Activated gamma-delta T cell treated with Interleukin-2 at 50 U/mL for 16 hours (primary cell): ENCODE data around the gene CALHM1.
"Not testable (repeated sequence)": the region's sequence is repeated elsewhere in the genome, so short reads cannot be mapped to it uniquely, and the experiment has no call there.

Experiments used
- DNase-seq: peaks from one replicate; pipeline ENCODE4 v3.0.0-alpha.2; 2020

Gene CALHM1

GRCh38 chr10:103458720-103459119, at the start of gene CALHM1:
Gene CALHM1, minus strand, starts transcription at chr10:103458900. Its CDS starts 149 bp downstream, at chr10:103458751.
- DNase-seq: no peak

GRCh38 chr10:103507235-103508191, 48.8 kb upstream of the CALHM1 start:
- no peak for DNase-seq

- DNase-seq: no peak
Observed at GRCh38 chr10:103506061-103506460, 47.4 kb upstream of the CALHM1 start.

GRCh38 chr10:103504181-103504783, 45.6 kb upstream of the CALHM1 start:
- peak; percentile 30 for DNase-seq

GRCh38 chr10:103503777-103504176, 45.1 kb upstream of the CALHM1 start:
- not testable (repeated sequence) for DNase-seq

- DNase-seq: no peak
Observed at GRCh38 chr10:103502849-103503660, 44.4 kb upstream of the CALHM1 start.

- no peak for DNase-seq
Observed at GRCh38 chr10:103501186-103501585, 42.5 kb upstream of the CALHM1 start.

- no peak for DNase-seq
Observed at GRCh38 chr10:103500481-103500880, 41.8 kb upstream of the CALHM1 start.

- DNase-seq: no peak
Observed at GRCh38 chr10:103499881-103500280, 41.2 kb upstream of the CALHM1 start.

GRCh38 chr10:103498936-103499638, 40.4 kb upstream of the CALHM1 start:
- no peak for DNase-seq

GRCh38 chr10:103497161-103497915, 38.6 kb upstream of the CALHM1 start:
- DNase-seq: no peak

GRCh38 chr10:103495321-103495720, 36.6 kb upstream of the CALHM1 start:
- no peak for DNase-seq

GRCh38 chr10:103493916-103494877, 35.5 kb upstream of the CALHM1 start:
- DNase-seq: peak; percentile 33

GRCh38 chr10:103493362-103493915, 34.7 kb upstream of the CALHM1 start, which contains the start of gene NEURL1:
Gene NEURL1, plus strand, starts transcription at chr10:103493705. Its CDS starts 683 bp downstream, at chr10:103494388.
- no peak for DNase-seq

GRCh38 chr10:103492655-103493261, 34.1 kb upstream of the CALHM1 start:
- DNase-seq: no peak

- DNase-seq: no peak
Observed at GRCh38 chr10:103491729-103492364, 33.1 kb upstream of the CALHM1 start.

- no peak for DNase-seq
Observed at GRCh38 chr10:103490986-103491314, 32.2 kb upstream of the CALHM1 start.

- DNase-seq: no peak
Observed at GRCh38 chr10:103487410-103487708, 28.7 kb upstream of the CALHM1 start.

- not testable (repeated sequence) for DNase-seq
Observed at GRCh38 chr10:103486635-103487409, 28.1 kb upstream of the CALHM1 start.
